T-helper 1 cell treated with Interleukin-12 subunit alpha and Interleukin-12 subunit beta and Interleukin-4 antibody, amounts not matched to agents 30 ng/mL and 1 ng/mL, for 36 hours (primary cell): ENCODE data around the gene PLPP7. TPM values are rescaled to one million over a fixed set of nuclear protein-coding genes. Genes with fewer than 3 reads are reported as not detected.
"Not testable (repeated sequence)": the region's sequence is repeated elsewhere in the genome, so short reads cannot be mapped to it uniquely, and the experiment has no call there.

ENCODE experiments used
- intact Hi-C: fragments of 100-400 bp; cut with micrococcal nuclease; formaldehyde crosslinking; loops from one replicate; pipeline ENCODE4 v1.15.1; 2024
- total RNA-seq: library from RNA; stranded (reverse); gene quantifications from 2 replicates; pipeline ENCODE4 v1.2.3, GENCODE V29; 2022

PLPP7 gene
- total RNA-seq, 1 donor from 2014 or later = not detected

DNA sequence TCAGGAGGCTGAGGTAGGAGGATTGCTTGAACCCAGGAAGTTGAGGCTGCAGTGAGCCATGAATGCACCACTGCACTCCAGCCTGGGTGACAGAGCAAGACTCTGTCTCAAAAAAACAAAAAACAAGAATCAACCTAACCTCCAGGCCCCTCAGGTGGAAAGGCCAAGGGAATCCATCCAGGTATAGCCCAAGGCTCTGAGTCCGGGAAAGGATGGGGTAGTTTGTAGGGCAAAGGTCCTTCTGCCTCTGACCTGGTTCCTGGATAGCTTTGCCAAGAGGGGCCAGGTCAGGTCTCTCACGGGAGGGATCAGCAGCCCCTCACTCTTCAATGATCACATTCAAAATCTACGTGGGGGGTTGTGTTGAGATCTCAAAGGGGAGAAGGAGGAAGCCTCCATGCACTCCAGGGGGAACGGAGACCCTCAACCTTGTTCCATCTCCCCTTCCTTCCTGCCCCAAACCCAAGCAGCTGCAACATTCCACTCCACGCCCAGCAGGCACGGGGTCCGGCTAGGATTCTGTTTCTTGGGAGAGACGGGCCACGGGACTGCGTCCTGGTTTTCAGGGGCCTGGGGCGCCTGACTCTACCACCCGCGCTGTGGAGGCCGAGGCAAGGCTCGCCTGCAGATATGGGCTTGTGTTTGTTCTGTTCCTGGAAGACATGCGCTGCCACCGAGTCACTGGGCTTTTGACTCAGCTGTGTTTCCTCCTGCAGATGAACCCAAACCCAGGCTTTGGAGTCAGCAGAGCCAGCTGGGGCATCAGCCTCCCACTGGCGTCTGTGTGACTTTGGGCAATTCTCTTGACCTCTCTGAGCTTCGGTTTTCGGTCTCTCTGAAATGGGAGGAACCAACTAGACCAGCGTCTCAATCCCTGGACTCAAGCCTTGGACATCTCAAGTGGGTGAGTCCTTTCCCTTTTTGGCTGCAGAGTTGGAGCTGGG, 35.5 kb downstream of the PLPP7 start:
- intact Hi-C loops = no loop called here

DNA sequence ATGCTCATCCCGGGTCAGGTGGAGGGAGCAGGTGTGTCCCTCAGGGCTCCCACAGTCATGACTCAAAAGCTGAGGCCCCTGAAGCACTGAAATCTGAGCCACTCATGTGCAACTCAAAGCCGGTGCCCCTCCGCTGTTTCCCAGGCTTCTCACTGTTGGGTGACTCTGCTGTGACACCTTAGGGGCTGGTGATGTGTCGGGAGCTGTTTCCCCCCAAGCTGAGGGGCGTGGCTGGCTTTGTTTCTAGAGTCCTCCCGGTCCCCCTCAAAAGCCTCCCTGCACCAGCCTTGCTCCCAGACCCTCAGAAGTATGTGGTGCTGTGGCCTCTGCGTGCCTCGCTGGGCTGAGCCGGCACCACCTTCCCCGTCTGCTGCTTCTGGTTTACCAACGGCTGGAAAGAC, 39.7 kb downstream of the PLPP7 start:
- intact Hi-C loops = no loop called here

DNA sequence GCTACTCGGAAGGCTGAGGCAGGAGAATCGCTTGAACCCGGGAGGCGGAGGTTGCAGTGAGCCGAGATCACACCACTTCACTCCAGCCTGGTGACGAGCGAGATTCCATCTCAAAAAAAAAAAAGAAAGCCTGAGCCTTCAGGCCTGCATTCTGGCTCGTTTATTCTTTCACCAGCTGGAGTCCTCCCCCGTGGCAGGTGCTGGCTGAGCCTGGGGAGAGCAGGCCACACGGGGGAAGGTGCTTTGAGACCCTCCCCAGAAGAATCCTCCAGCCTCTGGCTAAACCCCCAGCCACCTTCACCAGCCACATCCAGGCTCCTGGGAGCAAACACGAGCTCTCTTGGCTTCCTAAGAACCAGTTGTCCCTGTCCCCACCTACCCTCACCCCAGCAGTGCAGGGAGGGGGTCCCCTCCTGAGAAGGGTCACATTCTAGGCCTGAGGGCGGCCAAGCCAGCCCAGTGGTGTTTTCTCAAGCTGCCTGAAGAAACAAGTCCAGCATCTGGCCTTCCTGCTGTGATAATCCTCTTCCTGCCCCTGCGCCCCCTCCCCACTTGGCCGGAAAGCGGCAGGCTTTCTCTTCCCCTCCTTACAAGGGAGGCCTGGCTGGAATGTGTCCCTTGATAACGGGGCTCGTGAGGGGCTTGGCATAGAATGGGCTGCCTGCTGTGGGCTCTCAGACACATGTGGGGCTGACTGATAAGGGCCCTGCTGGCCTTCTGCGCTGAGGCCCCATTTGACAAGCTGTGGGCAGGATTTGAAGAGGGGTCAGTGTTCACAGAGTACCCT, 41.5 kb downstream of the PLPP7 start:
- intact Hi-C loops = no loop called here

DNA sequence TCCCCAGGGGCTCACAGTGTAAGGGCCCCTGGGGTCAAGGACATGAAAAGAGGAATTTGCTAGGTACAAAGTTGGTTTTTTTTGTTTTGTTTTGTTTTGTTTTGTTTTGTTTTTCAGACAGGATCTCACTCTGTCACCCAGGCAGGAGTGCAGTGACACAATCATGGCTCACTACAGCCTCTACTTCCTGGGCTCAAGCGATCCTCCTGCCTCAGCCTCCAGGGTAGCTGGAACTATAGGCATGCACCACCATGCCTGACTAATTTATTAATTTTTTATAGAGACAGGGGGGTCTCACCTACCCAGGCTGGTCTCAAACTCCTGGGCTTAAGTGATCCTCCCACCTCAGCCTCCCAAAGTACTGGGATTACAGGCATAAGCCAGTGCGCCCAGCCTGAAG, 42.5 kb downstream of the PLPP7 start:
- intact Hi-C loops = not testable (repeated sequence)

DNA sequence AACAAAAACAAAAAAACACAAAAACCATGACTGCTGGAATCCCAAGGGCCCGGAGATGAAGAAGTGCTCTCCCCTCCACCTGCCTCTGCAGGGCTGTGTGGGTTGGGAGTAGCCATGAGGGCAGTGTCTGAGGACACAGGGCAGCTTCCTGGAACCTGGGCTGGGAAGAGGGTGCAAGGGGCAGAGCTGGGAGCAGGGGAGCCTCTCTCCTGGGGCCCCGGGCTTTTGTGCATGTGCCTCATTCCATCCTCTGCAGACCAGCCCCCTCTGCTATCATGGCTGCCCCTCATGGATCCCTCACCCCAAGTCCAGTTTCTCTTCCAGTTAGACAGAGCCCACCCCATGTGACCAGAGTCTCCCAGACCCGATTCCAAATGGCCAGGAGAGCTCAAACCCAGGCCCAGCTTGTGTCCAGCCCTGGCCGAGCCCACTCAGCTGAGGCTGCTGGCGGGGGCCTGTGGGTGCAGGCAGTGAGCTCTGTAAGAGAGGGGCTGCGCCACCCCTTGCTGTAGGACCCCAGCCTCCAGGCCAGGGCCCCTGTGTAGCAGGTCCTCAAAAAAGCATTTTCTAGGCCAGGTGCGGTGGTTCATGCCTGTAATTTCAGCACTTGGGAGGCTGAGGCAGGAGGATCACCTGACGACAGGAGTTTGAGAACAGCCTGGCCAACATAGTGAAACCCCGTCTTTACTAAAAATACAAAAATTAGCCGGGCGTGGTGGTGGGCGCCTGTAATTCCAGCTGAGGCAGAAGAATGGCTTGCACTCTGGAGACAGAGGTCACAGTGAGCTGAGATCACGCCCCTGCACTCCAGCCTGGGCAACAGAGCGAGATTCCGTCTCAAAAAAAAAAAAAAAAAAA, 44.5 kb downstream of the PLPP7 start:
- intact Hi-C loops = no loop called here

DNA sequence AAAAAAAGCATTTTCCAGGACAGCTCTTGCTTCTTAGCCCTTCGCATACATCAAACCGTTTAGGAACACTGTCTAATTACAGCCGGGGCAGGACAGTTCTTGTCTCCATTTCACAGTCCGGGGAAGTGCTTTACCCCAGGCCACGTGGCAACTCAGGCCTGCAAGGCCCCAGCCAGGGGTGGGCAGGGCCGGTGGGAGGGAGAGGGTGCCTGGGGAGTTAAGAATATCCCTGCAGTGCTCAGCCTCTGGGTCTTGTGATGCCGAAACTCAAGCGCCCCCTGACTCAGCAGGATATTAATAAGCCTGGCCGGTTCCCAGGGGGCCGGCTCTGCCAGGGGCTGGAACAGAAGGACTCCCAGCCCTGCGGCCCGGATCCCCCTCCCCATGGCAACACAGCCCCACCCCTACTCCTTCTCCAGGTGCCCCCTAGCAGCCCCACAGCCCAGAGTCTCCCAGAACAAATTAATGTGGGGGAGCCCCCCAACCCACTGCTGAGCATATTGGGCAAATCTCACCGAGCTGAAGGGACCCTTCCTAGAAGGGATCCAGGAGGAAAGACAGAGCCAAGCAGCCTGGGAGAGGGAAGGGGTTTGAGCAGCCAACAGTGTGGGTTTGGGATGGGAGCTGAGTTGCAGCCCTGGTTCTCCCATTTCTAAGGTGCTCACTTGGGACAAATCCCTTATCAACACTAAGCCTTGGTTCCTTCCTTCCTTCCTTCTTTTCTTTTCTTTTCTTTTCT, 45.3 kb downstream of the PLPP7 start:
- intact Hi-C loops = no loop called here

DNA sequence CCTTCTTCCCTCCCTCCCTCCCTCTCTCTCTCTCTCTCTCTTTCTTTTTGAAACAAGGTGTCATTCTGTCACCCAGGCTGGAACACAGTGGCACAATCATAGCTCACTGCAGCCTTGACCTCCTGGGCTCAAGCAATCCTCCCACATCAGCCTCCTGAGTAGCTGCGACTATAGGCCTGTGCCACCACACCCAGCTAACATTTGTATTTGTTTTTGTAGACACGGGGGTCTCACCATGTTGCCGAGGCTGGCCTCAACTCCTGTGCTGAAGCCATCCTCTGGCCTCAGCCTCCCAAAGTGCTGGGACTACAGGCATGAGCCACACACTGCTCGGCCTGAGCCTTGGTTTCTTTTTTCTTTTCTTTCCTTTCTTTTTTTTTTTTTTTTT, 45.8 kb downstream of the PLPP7 start:
- intact Hi-C loops = no loop called here

DNA sequence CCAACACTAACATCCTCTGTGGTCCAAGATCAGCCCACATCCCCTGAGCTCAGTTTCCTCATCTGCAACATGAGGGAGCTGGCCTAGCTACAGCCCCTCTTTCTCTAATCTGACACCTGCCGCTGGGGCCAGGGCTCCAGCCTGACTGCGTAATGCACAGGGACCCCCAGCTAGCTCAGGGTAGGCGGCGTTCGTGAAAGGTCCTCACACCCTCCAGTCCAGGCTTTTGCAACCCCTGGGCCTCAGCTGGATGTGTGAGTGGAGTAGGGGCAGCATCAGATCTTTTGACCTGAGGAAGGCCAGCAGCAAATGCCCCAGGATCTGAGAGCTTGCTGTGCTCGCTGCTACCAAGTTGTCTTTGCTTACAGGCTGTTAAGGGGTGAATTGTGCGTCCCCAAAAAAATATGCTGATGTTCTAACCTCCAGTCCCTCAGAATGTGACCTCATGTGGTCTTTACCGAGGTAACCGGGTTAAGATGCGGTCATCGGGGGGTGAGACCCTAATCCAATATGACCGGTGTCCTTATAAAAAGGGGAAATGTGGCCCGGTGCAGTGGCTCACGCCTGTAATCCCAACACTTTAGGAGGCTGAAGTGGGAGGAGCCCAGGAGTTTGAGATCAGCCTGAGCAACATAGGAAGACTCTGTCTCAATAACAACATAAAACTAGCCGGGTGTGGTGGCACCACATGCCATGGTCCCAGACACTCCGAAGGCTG, 47.8 kb downstream of the PLPP7 start:
- intact Hi-C loops = no loop called here

DNA sequence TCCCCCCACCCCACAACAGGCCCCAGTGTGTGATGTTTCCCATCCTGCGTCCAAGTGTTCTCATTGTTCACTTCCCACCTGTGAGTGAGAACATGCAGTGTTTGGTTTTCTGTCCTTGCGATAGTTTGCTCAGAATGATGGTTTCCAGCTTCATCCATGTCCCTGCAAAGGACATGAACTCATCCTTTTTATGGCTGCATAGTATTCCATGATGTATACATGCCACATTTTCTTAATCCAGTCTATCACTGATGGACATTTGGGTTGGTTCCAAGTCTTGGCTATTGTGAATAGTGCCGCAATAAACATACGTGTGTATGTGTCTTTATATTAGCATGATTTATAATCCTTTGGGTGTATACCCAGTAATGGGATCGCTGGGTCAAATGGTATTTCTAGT, 49.7 kb downstream of the PLPP7 start:
- intact Hi-C loops = not testable (repeated sequence)

DNA sequence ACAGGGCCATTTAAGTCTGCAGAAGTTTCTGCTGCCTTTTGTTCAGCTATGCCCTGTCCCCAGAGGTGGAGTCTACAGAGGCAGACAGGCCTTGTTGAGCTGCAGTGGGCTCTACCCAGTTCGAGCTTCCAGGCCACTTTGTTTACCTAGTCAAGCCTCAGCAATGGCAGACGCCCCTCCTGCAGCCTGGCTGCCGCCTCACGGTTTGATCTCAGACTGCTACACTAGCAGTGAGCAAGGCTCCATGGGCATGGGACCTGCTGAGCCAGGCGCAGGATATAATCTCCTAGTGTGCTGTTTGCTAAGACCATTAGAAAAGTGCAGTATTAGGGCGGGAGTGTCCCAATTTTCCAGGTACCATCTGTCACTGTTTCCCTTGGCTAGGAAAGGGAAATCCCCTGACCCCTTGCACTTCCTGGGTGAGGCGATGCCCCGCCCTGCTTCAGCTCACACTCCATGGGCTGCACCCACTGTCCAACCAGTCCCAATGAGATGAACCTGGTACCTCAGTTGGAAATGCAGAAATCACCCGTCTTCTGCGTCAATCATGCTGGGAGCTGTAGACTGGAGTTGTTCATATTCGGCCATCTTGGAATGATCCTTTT, 55.5 kb downstream of the PLPP7 start:
- intact Hi-C loops = not testable (repeated sequence)

DNA sequence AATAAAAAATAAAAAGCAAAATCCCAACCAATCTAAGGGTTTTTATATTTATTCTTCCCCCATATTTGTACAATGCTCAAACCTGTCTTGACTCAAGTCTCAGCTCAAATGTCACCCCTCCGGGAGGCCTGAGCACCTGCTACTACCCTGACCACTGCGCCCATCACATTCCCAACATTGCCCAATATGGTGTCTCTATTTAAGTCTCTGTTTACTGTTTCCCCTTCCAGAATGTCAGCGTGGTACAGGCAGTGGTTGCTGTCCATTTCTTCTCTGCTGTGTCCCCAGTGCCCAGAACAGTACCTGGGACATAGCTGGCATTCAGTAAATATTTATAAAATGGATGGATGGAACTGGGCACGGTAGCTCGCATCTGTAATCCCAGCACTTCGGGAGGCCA, 57.0 kb downstream of the PLPP7 start:
- intact Hi-C loops = no loop called here

DNA sequence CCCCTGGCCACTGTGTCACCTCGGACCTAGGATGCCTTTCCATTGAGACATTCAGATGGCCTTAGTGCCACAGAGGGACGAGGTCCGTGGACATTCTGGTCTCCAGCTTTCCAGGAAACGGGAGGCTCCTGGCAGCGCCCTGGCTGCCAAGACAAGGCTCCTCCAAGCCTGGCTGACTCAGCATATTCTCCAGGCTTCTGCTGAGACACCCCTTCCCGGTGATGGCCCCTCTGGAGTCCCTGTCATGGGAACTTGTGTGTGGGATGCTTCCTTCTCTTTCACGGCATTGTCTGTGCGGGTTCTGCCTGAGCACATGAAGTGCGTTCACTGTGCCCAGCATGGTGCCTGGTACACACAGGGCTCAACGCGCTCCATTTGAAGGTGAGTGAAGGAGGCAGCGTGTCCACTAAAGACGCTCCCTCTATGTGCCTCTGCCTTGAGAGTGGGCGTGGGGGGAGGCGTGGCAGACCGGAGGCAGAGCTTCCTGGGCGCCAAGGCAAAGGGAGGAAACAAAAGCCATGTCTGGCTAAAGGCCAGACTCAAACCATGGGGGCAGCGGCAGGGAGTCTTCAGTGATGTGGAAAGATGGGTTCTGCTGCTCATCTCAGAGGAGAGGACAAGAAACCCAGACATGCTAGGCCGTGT, 58.0 kb downstream of the PLPP7 start:
- intact Hi-C loops = no loop called here

DNA sequence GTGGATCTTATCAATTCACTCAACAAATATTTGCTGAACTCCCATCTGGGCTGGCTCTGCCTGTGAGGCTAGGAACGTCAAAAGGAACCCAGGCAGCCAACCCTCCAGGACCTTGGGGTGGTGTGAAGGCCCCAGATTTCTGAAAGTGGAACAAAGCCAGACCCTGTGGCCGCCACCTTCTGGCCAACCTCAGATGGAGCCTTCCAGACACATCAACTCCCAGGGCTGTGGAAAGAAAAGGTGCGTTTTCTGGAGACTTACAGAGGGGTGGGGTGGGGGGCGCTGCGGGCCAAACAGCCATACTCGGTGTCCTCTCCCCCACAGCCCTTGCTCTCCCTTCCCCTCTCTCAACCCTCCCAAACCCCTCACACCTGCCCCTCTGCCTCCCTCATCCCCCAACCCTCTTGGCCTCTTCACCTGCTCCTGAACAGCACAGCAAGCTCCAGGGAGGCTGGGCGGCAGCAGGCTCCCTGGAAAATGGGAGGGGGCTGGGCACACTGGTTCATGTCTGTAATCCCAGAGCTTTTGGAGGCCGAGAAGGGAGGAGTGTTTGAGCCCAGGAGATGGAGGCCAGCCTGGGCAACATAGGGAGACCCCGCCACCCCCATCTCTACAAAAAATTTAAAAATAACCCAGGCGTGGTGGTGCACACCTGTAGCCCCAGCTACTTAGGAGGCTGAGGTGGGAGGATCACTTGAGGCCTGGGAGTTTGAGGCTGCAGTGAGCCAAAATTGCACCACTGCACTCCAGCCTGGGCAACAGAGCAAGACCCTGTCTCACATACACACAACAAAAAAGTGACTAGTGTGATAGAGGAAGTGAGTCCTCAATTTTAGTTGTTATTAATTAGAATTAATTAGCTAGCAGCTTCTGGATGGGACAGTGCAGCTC, 59.4 kb downstream of the PLPP7 start:
- intact Hi-C loops = no loop called here

DNA sequence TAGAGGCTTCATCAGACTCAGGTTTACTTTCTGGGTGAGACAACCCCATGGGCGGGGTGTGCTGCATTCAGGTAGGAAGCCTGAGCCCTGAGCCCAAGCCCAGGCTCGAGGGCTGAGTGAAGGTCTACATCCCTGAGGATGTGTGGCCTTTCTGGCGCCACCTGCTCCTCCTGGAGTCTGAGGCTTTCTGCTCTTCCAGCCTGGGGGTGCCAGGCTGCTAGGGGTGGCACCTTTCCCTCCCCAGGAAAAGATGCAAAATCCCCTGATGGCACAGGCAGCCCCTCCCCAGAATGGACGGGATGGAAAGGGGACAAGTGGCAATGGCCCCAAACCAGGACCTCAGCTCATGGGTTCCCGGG, 60.0 kb downstream of the PLPP7 start:
- intact Hi-C loops = no loop called here

DNA sequence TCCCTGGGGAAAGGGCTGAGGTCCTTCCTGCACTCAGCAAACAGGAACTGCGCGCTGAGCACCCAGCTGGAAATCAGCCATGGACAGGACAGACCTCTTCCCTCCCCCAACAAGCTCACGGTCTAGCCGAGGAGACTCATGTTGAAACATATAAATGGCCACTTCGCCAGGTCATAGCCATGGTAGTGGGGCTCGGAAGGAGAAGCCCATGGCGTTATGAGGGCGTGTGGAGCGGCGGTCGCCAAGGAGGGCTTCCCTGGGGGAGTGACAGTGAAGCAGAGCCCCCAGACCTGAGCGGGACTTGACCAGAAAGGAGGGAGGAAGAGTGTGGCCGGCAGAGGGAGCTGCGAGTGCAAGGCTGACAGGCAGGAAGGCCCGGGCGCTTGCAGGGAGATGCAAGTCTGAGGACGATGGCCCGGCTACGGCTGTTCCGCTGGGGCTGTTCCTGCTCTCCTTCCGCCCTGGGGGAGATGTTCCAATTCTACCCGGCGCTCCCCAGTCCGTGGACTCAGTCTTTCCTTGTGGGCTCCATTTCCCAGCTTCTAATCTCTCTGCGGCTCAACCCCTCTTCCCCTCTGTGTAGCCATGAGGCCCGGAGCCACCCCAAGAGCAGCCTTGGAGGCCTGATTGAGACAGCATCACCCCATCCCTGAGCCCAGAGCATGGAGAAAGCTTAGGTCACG, 60.5 kb downstream of the PLPP7 start:
- intact Hi-C loops = loop anchor here (1.0 to 10.0 kb wide), 6 partner anchors 23 to 397 kb away; no protein-coding TSS in a partner anchor

DNA sequence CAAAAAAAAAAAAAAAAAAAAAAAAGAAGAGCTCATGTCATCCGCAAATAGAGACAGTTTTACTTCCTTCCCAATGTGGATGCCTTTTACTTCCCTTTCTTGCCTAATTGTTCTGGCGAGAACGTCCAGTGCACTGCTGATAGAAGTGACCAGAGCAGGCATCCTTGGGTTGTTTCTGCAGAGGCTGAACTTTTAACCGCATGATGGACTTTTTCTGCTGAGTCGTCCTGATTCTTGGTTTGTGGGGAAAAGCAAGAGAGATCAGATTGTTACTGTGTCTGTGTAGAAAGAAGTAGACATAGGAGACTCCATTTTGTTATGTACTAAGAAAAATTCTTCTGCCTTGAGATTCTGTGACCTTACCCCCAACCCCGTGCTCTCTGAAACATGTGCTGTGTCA, 67.0 kb downstream of the PLPP7 start:
- intact Hi-C loops = loop anchor here (10.0 kb wide), 1 partner anchor 218 kb away; no protein-coding TSS in a partner anchor

DNA sequence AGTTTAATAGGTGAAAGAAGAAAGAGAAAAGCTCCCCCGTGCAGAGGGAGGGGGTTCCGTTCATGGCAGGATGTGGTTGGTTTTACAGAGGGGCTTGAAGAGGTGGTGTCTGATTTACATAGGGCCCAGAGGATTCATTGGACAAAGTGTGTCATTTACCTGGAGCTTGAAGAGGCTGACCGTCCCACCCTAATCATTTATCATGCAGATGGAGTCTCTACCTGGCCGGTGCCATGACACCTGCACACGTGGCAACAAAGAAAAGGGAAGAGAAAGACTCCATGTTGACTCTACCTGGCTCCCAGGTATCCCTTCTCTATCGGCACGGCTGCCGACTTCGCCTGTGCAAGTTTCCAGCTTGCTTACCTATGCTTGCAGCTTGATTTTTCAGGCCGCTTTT, 69.0 kb downstream of the PLPP7 start:
- intact Hi-C loops = loop anchor here (10.0 kb wide), 1 partner anchor 216 kb away; no protein-coding TSS in a partner anchor
